Glutamatergic neuron (in vitro differentiated cells): ENCODE measurements around the gene AOX1. TPM values are rescaled to one million over a fixed set of nuclear protein-coding genes. Genes with fewer than 3 reads are reported as not detected.
A peak's percentile ranks its signal among the peaks of the same experiment; 100 is the strongest.

Source experiments
- DNase-seq: peaks from one replicate; pipeline ENCODE4 v3.0.0; 2022
- H3K27ac Mint-ChIP-seq: one replicate; pipeline ENCODE4 v1.8.0; 2020; ENCODE audit warnings: mild to moderate bottlenecking, mixed read lengths, inconsistent platforms; ENCODE audit not compliant: unreplicated experiment
- H3K27me3 Mint-ChIP-seq: one replicate; pipeline ENCODE4 v1.8.0; 2020; ENCODE audit warnings: mild to moderate bottlenecking, moderate library complexity, mixed read lengths, inconsistent platforms; ENCODE audit not compliant: unreplicated experiment
- H3K36me3 Mint-ChIP-seq: one replicate; pipeline ENCODE4 v1.8.0; 2020; ENCODE audit warnings: mild to moderate bottlenecking, mixed read lengths, inconsistent platforms; ENCODE audit not compliant: unreplicated experiment
- H3K4me1 Mint-ChIP-seq: one replicate; pipeline ENCODE4 v1.8.0; 2020; ENCODE audit warnings: mild to moderate bottlenecking, low read depth, mixed read lengths, inconsistent platforms; ENCODE audit not compliant: unreplicated experiment
- H3K4me3 Mint-ChIP-seq: one replicate; pipeline ENCODE4 v1.8.0; 2020; ENCODE audit warnings: mild to moderate bottlenecking, mixed read lengths, inconsistent platforms; ENCODE audit not compliant: unreplicated experiment
- H3K9me3 Mint-ChIP-seq: one replicate; pipeline ENCODE4 v1.8.0; 2020; ENCODE audit warnings: mild to moderate bottlenecking, moderate library complexity, mixed read lengths, inconsistent platforms; ENCODE audit not compliant: unreplicated experiment
- CTCF ChIP-seq: fragments of 200-600 bp; sonication (generic); IDR thresholded peaks from one replicate; pipeline ENCODE4 v1.5.0; 2021; ENCODE audit not compliant: partially characterized antibody, unreplicated experiment
- total RNA-seq: library from RNA; stranded (reverse); fragmentation: NEBNext Ultra II Directional; extraction: Animal tissue kit (Norgen Biotek cat#: 25700); gene quantifications from one replicate; pipeline ENCODE4 v1.2.1, GENCODE V29; 2021; ENCODE audit not compliant: unreplicated experiment

AOX1 gene
- total RNA-seq, 1 donor from 2014 or later = 0.32 TPM

DNA sequence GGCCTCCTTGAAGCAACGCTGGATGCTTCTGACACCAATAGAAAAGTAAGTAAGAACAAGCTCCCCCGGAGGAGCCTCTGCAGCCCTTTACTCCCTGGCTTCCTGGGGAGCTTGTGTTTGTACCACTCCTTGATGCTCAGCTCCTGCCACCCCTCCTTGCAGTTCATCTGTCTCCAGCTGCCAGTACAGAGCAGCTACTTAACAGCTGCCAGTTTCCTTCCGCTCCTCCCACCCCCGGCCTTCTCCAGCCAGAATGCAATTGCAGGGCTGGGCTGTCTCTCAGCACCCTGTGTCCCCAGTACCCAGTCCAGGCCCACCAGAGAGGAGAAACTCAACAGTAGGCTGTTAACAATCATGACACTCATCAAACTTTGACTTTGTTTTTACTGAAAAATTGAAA lies 109.4 kb downstream of the AOX1 start:
- peak; percentile 49 for DNase-seq
- Mint-ChIP-seq H3K4me3 (no peak overlapping the region), H3K27ac (no peak overlapping the region), H3K4me1 (peaks cover 3% of the 10 kb centered on the region), H3K36me3 (no peaks in the 10 kb centered on the region), H3K27me3 (no peaks in the 10 kb centered on the region), H3K9me3 (peaks cover 6% of the 10 kb centered on the region)
- no peak for TF ChIP-seq CTCF

GRCh38 chr2:200695601-200696000 lies 109.8 kb downstream of the AOX1 start:
- no peaks in the 10 kb centered on the region for H3K27me3 Mint-ChIP-seq
- peaks cover 6% of the 10 kb centered on the region for H3K9me3 Mint-ChIP-seq
- peaks cover 3% of the 10 kb centered on the region for H3K4me1 Mint-ChIP-seq
- H3K4me3 Mint-ChIP-seq = no peak overlapping the region
- H3K27ac Mint-ChIP-seq = no peak overlapping the region
- no peak for DNase-seq
- no peak for TF ChIP-seq CTCF
- no peaks in the 10 kb centered on the region for H3K36me3 Mint-ChIP-seq

- Mint-ChIP-seq H3K4me1 (peaks cover 3% of the 10 kb centered on the region), H3K27me3 (no peaks in the 10 kb centered on the region), H3K27ac (no peak overlapping the region), H3K9me3 (peaks cover 6% of the 10 kb centered on the region), H3K36me3 (no peaks in the 10 kb centered on the region), H3K4me3 (no peak overlapping the region)
- no peak for DNase-seq
- TF ChIP-seq CTCF = no peak
These were observed 112.4 kb downstream of the AOX1 start for GRCh38 chr2:200698217-200698616.

GRCh38 chr2:200699310-200699709 lies 113.5 kb downstream of the AOX1 start:
- H3K36me3 Mint-ChIP-seq = no peaks in the 10 kb centered on the region
- DNase-seq = no peak
- H3K9me3 Mint-ChIP-seq = peaks cover 6% of the 10 kb centered on the region
- H3K27me3 Mint-ChIP-seq = no peaks in the 10 kb centered on the region
- H3K4me1 Mint-ChIP-seq = peaks cover 1% of the 10 kb centered on the region
- H3K27ac Mint-ChIP-seq = no peak overlapping the region
- TF ChIP-seq CTCF = no peak
- H3K4me3 Mint-ChIP-seq = no peak overlapping the region

GRCh38 chr2:200700856-200701255 lies 115.0 kb downstream of the AOX1 start:
- H3K9me3 Mint-ChIP-seq = no peaks in the 10 kb centered on the region
- no peaks in the 10 kb centered on the region for H3K36me3 Mint-ChIP-seq
- no peak overlapping the region for H3K27ac Mint-ChIP-seq
- no peaks in the 10 kb centered on the region for H3K27me3 Mint-ChIP-seq
- no peak for TF ChIP-seq CTCF
- H3K4me3 Mint-ChIP-seq = no peak overlapping the region
- peaks cover 1% of the 10 kb centered on the region for H3K4me1 Mint-ChIP-seq
- DNase-seq = no peak
